ENCODE measurements around the gene KIF1A. TPM values are rescaled to one million over a fixed set of nuclear protein-coding genes. Genes with fewer than 3 reads are reported as not detected.
A peak's percentile ranks its signal among the peaks of the same experiment; 100 is the strongest.

KIF1A gene
- total and polyA plus RNA-seq, 8 donors: 0.42 to 6.4 (median 1.9) TPM

DNA sequence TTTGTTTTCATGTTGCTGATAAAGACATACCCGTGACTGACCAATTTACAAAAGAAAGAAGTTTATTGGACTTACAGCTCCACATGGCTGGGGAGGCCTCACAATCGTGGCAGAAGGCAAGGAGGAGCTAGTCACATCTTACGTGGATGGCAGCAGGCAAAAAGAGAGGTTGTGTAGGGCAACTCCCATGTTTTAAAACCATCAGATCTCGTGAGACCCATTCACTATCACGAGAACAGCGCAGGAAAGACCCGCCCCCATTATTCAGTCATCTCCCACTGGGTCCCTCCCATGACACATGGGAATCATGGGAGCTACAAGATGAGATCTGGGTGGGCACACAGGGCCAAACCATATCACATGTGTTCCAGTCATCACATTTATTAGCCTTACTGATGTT is 111.6 kb downstream of the KIF1A start:
- TF ChIP-seq, protein P1, sequence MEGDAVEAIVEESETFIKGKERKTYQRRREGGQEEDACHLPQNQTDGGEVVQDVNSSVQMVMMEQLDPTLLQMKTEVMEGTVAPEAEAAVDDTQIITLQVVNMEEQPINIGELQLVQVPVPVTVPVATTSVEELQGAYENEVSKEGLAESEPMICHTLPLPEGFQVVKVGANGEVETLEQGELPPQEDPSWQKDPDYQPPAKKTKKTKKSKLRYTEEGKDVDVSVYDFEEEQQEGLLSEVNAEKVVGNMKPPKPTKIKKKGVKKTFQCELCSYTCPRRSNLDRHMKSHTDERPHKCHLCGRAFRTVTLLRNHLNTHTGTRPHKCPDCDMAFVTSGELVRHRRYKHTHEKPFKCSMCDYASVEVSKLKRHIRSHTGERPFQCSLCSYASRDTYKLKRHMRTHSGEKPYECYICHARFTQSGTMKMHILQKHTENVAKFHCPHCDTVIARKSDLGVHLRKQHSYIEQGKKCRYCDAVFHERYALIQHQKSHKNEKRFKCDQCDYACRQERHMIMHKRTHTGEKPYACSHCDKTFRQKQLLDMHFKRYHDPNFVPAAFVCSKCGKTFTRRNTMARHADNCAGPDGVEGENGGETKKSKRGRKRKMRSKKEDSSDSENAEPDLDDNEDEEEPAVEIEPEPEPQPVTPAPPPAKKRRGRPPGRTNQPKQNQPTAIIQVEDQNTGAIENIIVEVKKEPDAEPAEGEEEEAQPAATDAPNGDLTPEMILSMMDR (IDR thresholded peaks at IDR 0.05): no peak
- no peak for ATAC-seq
- intact Hi-C loops (cut with DNase I): no loop called here

DNA sequence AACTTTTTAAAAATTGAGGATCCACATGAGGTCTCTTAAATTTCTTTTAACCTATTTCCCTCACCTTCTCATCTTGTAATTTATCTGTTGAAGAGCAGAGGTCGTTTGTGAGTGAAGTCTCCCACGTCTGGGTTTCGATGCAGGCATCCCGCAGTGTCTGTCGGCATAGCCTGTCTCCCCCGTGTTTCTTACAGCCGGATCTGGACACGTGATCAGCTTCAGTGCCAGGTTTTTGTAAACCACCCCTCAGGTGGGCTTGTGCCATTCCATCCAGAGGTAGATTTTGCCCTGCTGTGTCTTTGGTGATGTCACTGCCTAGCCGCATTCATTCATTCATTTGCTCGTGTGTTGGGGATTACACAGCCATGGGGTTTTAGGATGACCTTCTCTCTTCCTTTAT is 112.2 kb downstream of the KIF1A start:
- Histone ChIP-seq H3K4me3 (no peak overlapping the region), H3K36me3 (no peaks in the 10 kb centered on the region), H3K27ac (no peak overlapping the region), H3K4me1 (no peaks in the 10 kb centered on the region), H3K9me3 (no peaks in the 10 kb centered on the region), H3K27me3 (peaks cover 0 to 25% of the 10 kb centered on the region in 2 donors)
- no peak for ATAC-seq
- intact Hi-C loops (cut with DNase I): no loop called here
- TF ChIP-seq, protein P1 (IDR thresholded peaks at IDR 0.05): no peak
- peak in 1 of 4 donors; percentile 17 for DNase-seq

More for the DNA sequence above, 111.6 kb downstream of the KIF1A start:
- H3K27me3 ChIP-seq: peaks cover 0 to 19% of the 10 kb centered on the region in 2 donors
- H3K4me3 ChIP-seq: no peak overlapping the region
- H3K27ac ChIP-seq: no peak overlapping the region
- no peaks in the 10 kb centered on the region for H3K36me3 ChIP-seq
- no peaks in the 10 kb centered on the region for H3K9me3 ChIP-seq
- no peak for DNase-seq
- no peaks in the 10 kb centered on the region for H3K4me1 ChIP-seq

DNA sequence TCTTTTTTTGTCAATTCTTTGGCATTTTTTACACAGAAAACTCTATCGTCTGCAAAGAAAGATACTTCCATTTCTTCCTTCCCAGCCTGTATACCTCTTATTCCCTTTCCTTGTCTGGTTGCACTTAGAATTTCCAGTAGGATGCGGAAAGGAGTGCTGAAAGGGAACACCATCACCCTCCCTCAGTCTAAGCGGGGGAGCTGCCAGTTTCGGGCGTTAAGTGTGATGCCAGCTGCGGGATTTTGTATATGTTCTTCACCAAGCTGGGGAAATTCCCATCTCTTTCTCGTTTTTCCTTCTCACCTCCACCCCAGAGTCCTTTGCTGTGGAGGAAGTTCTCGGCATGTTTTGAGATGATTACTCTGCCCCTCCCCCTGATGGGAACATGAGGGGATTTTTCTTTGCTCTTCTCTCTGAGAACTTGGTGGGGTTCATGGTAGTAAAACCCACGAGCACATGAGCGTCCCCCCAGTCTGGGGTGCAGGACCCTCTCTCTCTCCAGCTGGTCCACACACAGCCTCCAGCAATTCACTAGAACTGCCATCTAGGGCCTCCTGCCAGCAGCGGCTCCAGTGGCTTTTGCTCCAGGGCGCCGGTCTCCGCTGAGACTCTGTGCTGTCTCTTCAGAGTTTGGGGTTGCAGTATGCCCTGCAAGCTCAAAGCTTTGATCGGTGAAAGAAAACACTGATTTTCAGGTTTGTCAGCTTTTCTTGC is 112.8 kb downstream of the KIF1A start:
- DNase-seq: peak in 1 of 4 donors; percentile 54
- no peaks in the 10 kb centered on the region for H3K9me3 ChIP-seq
- H3K27ac ChIP-seq: no peak overlapping the region
- TF ChIP-seq, protein P1 (IDR thresholded peaks at IDR 0.05): no peak
- no peak overlapping the region for H3K4me3 ChIP-seq
- no peaks in the 10 kb centered on the region for H3K4me1 ChIP-seq
- no peaks in the 10 kb centered on the region for H3K36me3 ChIP-seq
- intact Hi-C loops (cut with DNase I): no loop called here
- peaks cover 0 to 28% of the 10 kb centered on the region in 2 donors for H3K27me3 ChIP-seq
- no peak for ATAC-seq

DNA sequence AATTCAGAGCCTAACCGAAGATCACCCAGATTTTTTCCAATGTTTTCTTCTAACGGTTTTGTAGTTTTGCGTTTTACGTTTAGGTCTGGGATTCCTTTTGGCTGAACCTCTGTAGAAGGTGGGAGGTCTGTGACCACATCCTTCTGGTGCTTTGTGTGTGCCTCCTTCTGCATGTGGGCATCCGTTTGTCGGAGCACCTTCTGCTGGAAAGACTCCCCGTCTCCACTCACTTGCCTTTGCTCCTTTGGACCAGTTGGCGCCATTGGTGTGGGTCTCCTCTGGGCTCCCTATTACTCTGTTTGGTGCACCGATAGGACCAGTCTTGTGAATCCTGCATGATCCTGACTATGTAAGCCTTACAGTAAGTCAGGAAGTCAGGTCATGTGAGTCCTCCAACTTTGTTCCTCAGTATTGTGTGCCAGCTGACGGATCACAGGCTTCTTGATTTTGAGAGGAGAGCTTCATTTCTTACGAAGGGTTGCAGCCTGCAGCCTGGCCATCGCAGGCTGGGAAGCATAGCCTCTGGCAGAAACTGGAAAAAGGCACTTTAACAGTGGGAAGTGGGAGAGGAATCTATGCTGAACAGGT is 114.7 kb downstream of the KIF1A start:
- H3K27me3 ChIP-seq: peaks cover 0 to 43% of the 10 kb centered on the region in 2 donors
- intact Hi-C loops (cut with DNase I): no loop called here
- no peaks in the 10 kb centered on the region for H3K36me3 ChIP-seq
- peak; percentile 56 for ATAC-seq
- H3K27ac ChIP-seq: no peak overlapping the region
- H3K4me1 ChIP-seq: no peaks in the 10 kb centered on the region
- TF ChIP-seq, protein P1 (IDR thresholded peaks at IDR 0.05): no peak
- no peaks in the 10 kb centered on the region for H3K9me3 ChIP-seq
- peak; percentile 8 to 34 (median 22) for DNase-seq
- no peak overlapping the region for H3K4me3 ChIP-seq

DNA sequence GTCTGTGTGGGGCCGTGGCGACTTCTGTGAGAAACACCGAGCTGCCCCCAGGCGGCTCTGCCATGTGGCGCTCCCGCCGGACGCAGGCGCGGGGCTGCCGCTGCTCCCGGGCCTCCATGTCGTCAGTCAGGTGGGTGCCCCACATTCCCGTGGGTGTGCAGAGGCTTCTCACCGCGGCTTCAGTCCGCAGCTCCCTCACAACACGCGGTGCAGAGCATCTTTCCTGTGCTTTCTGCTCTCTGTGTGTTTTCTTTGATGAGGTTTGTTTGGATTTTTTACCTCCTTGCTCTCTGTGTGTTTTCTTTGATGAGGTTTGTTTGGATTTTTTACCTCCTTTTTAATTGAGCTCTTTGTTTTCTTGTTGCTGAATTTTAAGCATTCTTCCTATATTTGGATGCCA is 115.4 kb downstream of the KIF1A start:
- no peak overlapping the region for H3K27ac ChIP-seq
- H3K27me3 ChIP-seq: peaks cover 0 to 47% of the 10 kb centered on the region in 2 donors
- TF ChIP-seq, protein P1 (IDR thresholded peaks at IDR 0.05): no peak
- intact Hi-C loops (cut with DNase I): no loop called here
- no peaks in the 10 kb centered on the region for H3K4me1 ChIP-seq
- ATAC-seq (no peak), DNase-seq (peak in 2 of 4 donors; percentile 17 to 66)
- no peaks in the 10 kb centered on the region for H3K9me3 ChIP-seq
- H3K36me3 ChIP-seq: no peaks in the 10 kb centered on the region
- H3K4me3 ChIP-seq: no peak overlapping the region
